IMR-90 (cell line): ENCODE results near the gene BAD. TPM values are rescaled to one million over a fixed set of nuclear protein-coding genes. Genes with fewer than 3 reads are reported as not detected.

Source experiments
- ATAC-seq: fragments of 200-7000 bp; cut with Tn5 transposase; 2 replicates; pipeline ENCODE4 v1.9.1; 2020; ENCODE audit warnings: low read depth, mild to moderate bottlenecking, moderate library complexity
- BruUV-seq: library from RNA; stranded (reverse); fragments of 400-500 nt; replicated peaks from 2 replicates; lab custom pipeline; 2021; lab: Mats Ljungman, UMichigan
- CTCF ChIA-PET: fragments of 300-600 bp; formaldehyde crosslinking; extraction: SDS; loops from one replicate; lab custom pipeline; 2021; ENCODE audit warnings: antibody characterized with exemption; lab: Yijun Ruan, JAX
- POLR2A ChIA-PET: fragments of 300-600 bp; sonication (Branson Sonifier 250); formaldehyde crosslinking; loops from one replicate; lab custom pipeline; 2022; ENCODE audit warnings: antibody characterized with exemption; ENCODE audit not compliant: unreplicated experiment; lab: Charles Lee
- DNase-seq: peaks from one replicate; pipeline ENCODE4 v3.0.0; 2013
- H2AFZ ChIP-seq: replicated peaks from 2 replicates; pipeline ENCODE3; 2013; ENCODE audit warnings: low read length, mild to moderate bottlenecking; ENCODE audit not compliant: poor library complexity
- H2AK5ac ChIP-seq: 2 replicates; pipeline ENCODE4 v1.6.1; 2013; ENCODE audit warnings: low read depth, low read length, inconsistent platforms
- H2AK9ac ChIP-seq: replicated peaks from 2 replicates; pipeline ENCODE3; 2013; ENCODE audit warnings: mild to moderate bottlenecking, low read depth, low read length, moderate library complexity; ENCODE audit not compliant: poor library complexity
- H2BK120ac ChIP-seq: 2 replicates; pipeline ENCODE4 v1.6.1; 2013; ENCODE audit warnings: low read depth, low read length, inconsistent platforms
- H2BK15ac ChIP-seq: 3 replicates; pipeline ENCODE4 v1.6.1; 2013; ENCODE audit warnings: low read depth, low read length, inconsistent platforms
- H2BK20ac ChIP-seq: 2 replicates; pipeline ENCODE4 v1.6.1; 2013; ENCODE audit warnings: low read depth, mild to moderate bottlenecking, inconsistent platforms, low read length, moderate library complexity
- H2BK5ac ChIP-seq: 2 replicates; pipeline ENCODE4 v1.6.1; 2013; ENCODE audit warnings: mild to moderate bottlenecking, low read depth, low read length, inconsistent platforms; ENCODE audit not compliant: poor library complexity, severe bottlenecking
- H3K14ac ChIP-seq: replicated peaks from 2 replicates; pipeline ENCODE4 v1.6.1; 2013; ENCODE audit warnings: low read depth, low read length, inconsistent platforms
- H3K18ac ChIP-seq: 2 replicates; pipeline ENCODE4 v1.6.1; 2013; ENCODE audit warnings: low read depth, low read length, control low read depth
- H3K23ac ChIP-seq: 2 replicates; pipeline ENCODE4 v1.6.1; 2013; ENCODE audit warnings: low read depth, low read length, inconsistent platforms
- H3K27ac ChIP-seq: 2 replicates; pipeline ENCODE4 v1.5.1; 2013; ENCODE audit warnings: mild to moderate bottlenecking, control low read depth, low read length; ENCODE audit not compliant: insufficient read depth
- H3K27me3 ChIP-seq: 2 replicates; pipeline ENCODE4 v1.6.1; 2013; ENCODE audit warnings: low read length; ENCODE audit not compliant: control insufficient read depth, insufficient read depth
- H3K36me3 ChIP-seq: 2 replicates; pipeline ENCODE4 v1.6.1; 2013; ENCODE audit warnings: low read length, mixed read lengths; ENCODE audit not compliant: control insufficient read depth, insufficient read depth
- H3K4ac ChIP-seq: 2 replicates; pipeline ENCODE4 v1.6.1; 2013; ENCODE audit warnings: low read depth, low read length, inconsistent platforms
- H3K4me1 ChIP-seq: 2 replicates; pipeline ENCODE4 v1.6.1; 2013; ENCODE audit warnings: low read length, mixed read lengths; ENCODE audit not compliant: control insufficient read depth, insufficient read depth
- H3K4me2 ChIP-seq: 2 replicates; pipeline ENCODE4 v1.6.1; 2013; ENCODE audit warnings: low read depth, mild to moderate bottlenecking, control low read depth, low read length, moderate library complexity
- H3K4me3 ChIP-seq: 2 replicates; pipeline ENCODE4 v1.5.1; 2013; ENCODE audit warnings: low read depth, mild to moderate bottlenecking, control low read depth, low read length, moderate library complexity; ENCODE audit not compliant: insufficient read depth
- H3K56ac ChIP-seq: 2 replicates; pipeline ENCODE4 v1.6.1; 2013; ENCODE audit warnings: low read length, inconsistent platforms; ENCODE audit not compliant: insufficient read depth; ENCODE audit errors: extremely low read depth
- H3K79me1 ChIP-seq, 2 experiments: 2 replicates each; pipeline ENCODE4 v1.6.1; 2013; ENCODE audit warnings: low read length in 2 of 2, inconsistent platforms in 1 of 2, low read depth in 1 of 2
- H3K9ac ChIP-seq: 2 replicates; pipeline ENCODE4 v1.6.1; 2013; ENCODE audit warnings: low read depth, low read length, control low read depth
- H3K9me1 ChIP-seq: 2 replicates; pipeline ENCODE4 v1.6.1; 2013; ENCODE audit warnings: low read length, inconsistent platforms; ENCODE audit not compliant: insufficient read depth
- H3K9me3 ChIP-seq: 2 replicates; pipeline ENCODE4 v1.6.1; 2013; ENCODE audit warnings: low read length; ENCODE audit not compliant: control insufficient read depth, insufficient read depth
- H4K20me1 ChIP-seq: 2 replicates; pipeline ENCODE4 v1.6.1; 2013; ENCODE audit warnings: low read length, inconsistent platforms; ENCODE audit not compliant: insufficient read depth
- H4K5ac ChIP-seq: 2 replicates; pipeline ENCODE4 v1.6.1; 2013; ENCODE audit warnings: mild to moderate bottlenecking, low read depth, low read length, control low read depth
- H4K8ac ChIP-seq, 2 experiments: 2 replicates each; pipeline ENCODE4 v1.6.1; 2013; ENCODE audit warnings: low read depth in 2 of 2, low read length in 2 of 2, control low read depth in 1 of 2, inconsistent platforms in 1 of 2
- H4K91ac ChIP-seq: 2 replicates; pipeline ENCODE4 v1.6.1; 2013; ENCODE audit warnings: low read depth, low read length, inconsistent platforms; ENCODE audit not compliant: insufficient read depth
- BHLHE40 ChIP-seq: fragments of 150-350 bp; IDR thresholded peaks from 2 replicates; pipeline ENCODE4 v1.6.1; 2016; ENCODE audit warnings: mild to moderate bottlenecking, low read depth, low read length
- CEBPB ChIP-seq: IDR thresholded peaks from 2 replicates; pipeline ENCODE4 v1.6.1; 2012; ENCODE audit warnings: low read depth, low read length, improper control_type of control experiment
- CHD1 ChIP-seq: IDR thresholded peaks from 2 replicates; pipeline ENCODE4 v1.6.1; 2012; ENCODE audit warnings: low read depth, low read length, improper control_type of control experiment
- FOS ChIP-seq: fragments of 150-350 bp; IDR thresholded peaks from 2 replicates; pipeline ENCODE4 v1.6.1; 2016; ENCODE audit warnings: low read depth, low read length
- MAFK ChIP-seq: IDR thresholded peaks from 2 replicates; pipeline ENCODE4 v1.6.1; 2012; ENCODE audit warnings: low read depth, low read length, improper control_type of control experiment
- MAZ ChIP-seq: IDR thresholded peaks from 2 replicates; pipeline ENCODE4 v1.6.1; 2012; ENCODE audit warnings: low read depth, mild to moderate bottlenecking, low read length, improper control_type of control experiment, moderate library complexity, borderline replicate concordance
- MXI1 ChIP-seq: IDR thresholded peaks from 2 replicates; pipeline ENCODE4 v1.6.1; 2012; ENCODE audit warnings: low read depth, mild to moderate bottlenecking, low read length, moderate library complexity, borderline replicate concordance
- NFE2L2 ChIP-seq: fragments of 150-350 bp; IDR thresholded peaks from 2 replicates; pipeline ENCODE4 v1.6.1; 2016; ENCODE audit warnings: low read depth, mild to moderate bottlenecking, low read length
- POLR2A ChIP-seq: IDR thresholded peaks from 2 replicates; pipeline ENCODE4 v1.6.1; 2012; ENCODE audit warnings: mild to moderate bottlenecking, low read depth, low read length
- RAD21 ChIP-seq: IDR thresholded peaks from 2 replicates; pipeline ENCODE4 v1.6.1; 2012; ENCODE audit warnings: low read length, improper control_type of control experiment
- RCOR1 ChIP-seq: IDR thresholded peaks from 2 replicates; pipeline ENCODE4 v1.6.1; 2012; ENCODE audit warnings: mild to moderate bottlenecking, low read length, improper control_type of control experiment; ENCODE audit not compliant: insufficient replicate concordance
- RFX5 ChIP-seq: IDR thresholded peaks from 2 replicates; pipeline ENCODE4 v1.8.0; 2012; ENCODE audit warnings: low read depth, mild to moderate bottlenecking, low read length, moderate library complexity
- SMC3 ChIP-seq: fragments of 150-350 bp; IDR thresholded peaks from 2 replicates; pipeline ENCODE4 v1.6.1; 2016; ENCODE audit warnings: low read depth, mild to moderate bottlenecking, antibody characterized with exemption, low read length, moderate library complexity
- WGBS, 2 experiments: methylation state at CpG; one replicate each; pipeline versions ENCODE4 v1.1.5 to v1.1.7; 2013; ENCODE audit warnings: missing lambda C conversion rate in 2 of 2; ENCODE audit not compliant: insufficient read length in 1 of 2; ENCODE audit errors: extremely low coverage in 2 of 2; 5-methylcytosine and 5-hydroxymethylcytosine counted together
- dilution Hi-C: fragments of 300-500 bp; cut with HindIII; formaldehyde crosslinking; loops from one replicate; pipeline ENCODE4 v1.14.3; 2018; ENCODE audit warnings: low sequenced_read_pairs; ENCODE audit not compliant: unreplicated experiment
- in situ Hi-C: fragments of 300-500 bp; cut with MboI; formaldehyde crosslinking; loops from 3 replicates; pipeline ENCODE4 v1.14.3; 2019; ENCODE audit warnings: low sequenced_read_pairs, inconsistent platforms, mixed read lengths
- intact Hi-C: fragments of 100-400 bp; cut with micrococcal nuclease; formaldehyde crosslinking; loops from 2 replicates; pipeline ENCODE4 v1.10.0; 2022
- polyA plus RNA-seq, 3 experiments: library from polyadenylated mRNA; depleted of rRNA; stranded (reverse); fragments of >200 nt; gene quantifications; 2 replicates each; pipeline ENCODE4 v1.2.3, GENCODE V29; 2012; ENCODE audit warnings: low replicate concordance in 1 of 3
- total RNA-seq: library from RNA; depleted of rRNA; stranded (reverse); fragments of >200 nt; gene quantifications from 2 replicates; pipeline ENCODE4 v1.2.3, GENCODE V29; 2012
- TF ChIP-seq, protein P1 (sequence below): fragments of 150-350 bp; IDR thresholded peaks from 2 replicates; pipeline ENCODE4 v1.6.1; 2016; ENCODE audit warnings: low read depth, mild to moderate bottlenecking, low read length, moderate library complexity, borderline replicate concordance
- TF ChIP-seq, protein P2 (sequence below): fragments of 150-350 bp; IDR thresholded peaks from 2 replicates; pipeline ENCODE4 v1.6.1; 2017; ENCODE audit warnings: mild to moderate bottlenecking, antibody characterized with exemption, low read length, low read depth
- TF ChIP-seq, protein P3 (sequence below): conservative IDR thresholded peaks from 2 replicates; pipeline ENCODE4 v1.5.1; 2012; ENCODE audit warnings: mild to moderate bottlenecking, low read depth, low read length, improper control_type of control experiment

BAD gene
- total and polyA plus RNA-seq, 2 of the 4 experiments (the other 2 are of a cell fraction), result 30.3 to 68.0 TPM

DNA sequence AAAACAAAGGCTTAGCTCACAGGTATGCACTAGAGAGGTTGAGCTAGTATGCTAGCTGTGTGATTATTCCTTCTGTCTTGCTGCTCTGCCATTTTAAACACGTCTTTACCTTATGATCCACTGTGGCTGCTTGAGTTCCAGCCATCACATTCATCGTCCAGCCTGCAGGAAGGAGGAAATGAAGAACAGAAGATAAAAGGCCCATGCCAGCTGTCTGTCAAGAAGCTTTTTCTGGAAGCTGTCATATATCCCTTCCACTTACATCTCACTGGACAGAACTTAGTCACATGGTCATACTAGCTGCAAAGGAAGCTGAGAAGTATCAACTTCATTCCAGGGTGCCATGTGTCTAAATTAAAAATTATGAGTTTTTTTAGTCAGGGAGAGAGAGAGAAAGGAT lies 42.9 kb upstream of the BAD start:
- no TSS peak for BruUV-seq
- no peaks in the 10 kb centered on the region; the same call in 1 of the 2 replicates for H3K27me3 ChIP-seq
- H2AK9ac ChIP-seq, result no peak overlapping the region
- H2BK20ac ChIP-seq, result no peak overlapping the region
- H3K9ac ChIP-seq, result no peak overlapping the region
- H3K4ac ChIP-seq, result no peak overlapping the region
- ATAC-seq (no peak), DNase-seq (no peak)
- no peak overlapping the region for H3K4me2 ChIP-seq
- no peak overlapping the region for H3K14ac ChIP-seq
- no peak overlapping the region for H2AFZ ChIP-seq
- H3K4me1 ChIP-seq, result peaks cover 11% of the 10 kb centered on the region
- intact Hi-C loops, result no loop called here
- no peak overlapping the region for H2BK5ac ChIP-seq
- POLR2A ChIA-PET, result no interaction called here
- H2BK120ac ChIP-seq, result no peak overlapping the region
- H3K4me3 ChIP-seq, result no peak overlapping the region
- no peak overlapping the region for H4K91ac ChIP-seq
- H3K23ac ChIP-seq, result no peak overlapping the region
- peaks cover 8% of the 10 kb centered on the region for H3K9me1 ChIP-seq
- no peak overlapping the region for H2AK5ac ChIP-seq
- H3K18ac ChIP-seq, result no peak overlapping the region
- CTCF ChIA-PET, result no interaction called here
- TF ChIP-seq SMC3 (no peak), MAZ (no peak), NFE2L2 (no peak), FOS (no peak), RAD21 (no peak), MAFK (no peak), MXI1 (no peak), CEBPB (no peak), CHD1 (no peak), POLR2A (no peak), RCOR1 (no peak), BHLHE40 (no peak), RFX5 (no peak)
- TF ChIP-seq, protein P1, sequence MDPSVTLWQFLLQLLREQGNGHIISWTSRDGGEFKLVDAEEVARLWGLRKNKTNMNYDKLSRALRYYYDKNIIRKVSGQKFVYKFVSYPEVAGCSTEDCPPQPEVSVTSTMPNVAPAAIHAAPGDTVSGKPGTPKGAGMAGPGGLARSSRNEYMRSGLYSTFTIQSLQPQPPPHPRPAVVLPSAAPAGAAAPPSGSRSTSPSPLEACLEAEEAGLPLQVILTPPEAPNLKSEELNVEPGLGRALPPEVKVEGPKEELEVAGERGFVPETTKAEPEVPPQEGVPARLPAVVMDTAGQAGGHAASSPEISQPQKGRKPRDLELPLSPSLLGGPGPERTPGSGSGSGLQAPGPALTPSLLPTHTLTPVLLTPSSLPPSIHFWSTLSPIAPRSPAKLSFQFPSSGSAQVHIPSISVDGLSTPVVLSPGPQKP, result no peak
- TF ChIP-seq, protein P2, sequence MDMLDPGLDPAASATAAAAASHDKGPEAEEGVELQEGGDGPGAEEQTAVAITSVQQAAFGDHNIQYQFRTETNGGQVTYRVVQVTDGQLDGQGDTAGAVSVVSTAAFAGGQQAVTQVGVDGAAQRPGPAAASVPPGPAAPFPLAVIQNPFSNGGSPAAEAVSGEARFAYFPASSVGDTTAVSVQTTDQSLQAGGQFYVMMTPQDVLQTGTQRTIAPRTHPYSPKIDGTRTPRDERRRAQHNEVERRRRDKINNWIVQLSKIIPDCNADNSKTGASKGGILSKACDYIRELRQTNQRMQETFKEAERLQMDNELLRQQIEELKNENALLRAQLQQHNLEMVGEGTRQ, result no peak
- TF ChIP-seq, protein P3, sequence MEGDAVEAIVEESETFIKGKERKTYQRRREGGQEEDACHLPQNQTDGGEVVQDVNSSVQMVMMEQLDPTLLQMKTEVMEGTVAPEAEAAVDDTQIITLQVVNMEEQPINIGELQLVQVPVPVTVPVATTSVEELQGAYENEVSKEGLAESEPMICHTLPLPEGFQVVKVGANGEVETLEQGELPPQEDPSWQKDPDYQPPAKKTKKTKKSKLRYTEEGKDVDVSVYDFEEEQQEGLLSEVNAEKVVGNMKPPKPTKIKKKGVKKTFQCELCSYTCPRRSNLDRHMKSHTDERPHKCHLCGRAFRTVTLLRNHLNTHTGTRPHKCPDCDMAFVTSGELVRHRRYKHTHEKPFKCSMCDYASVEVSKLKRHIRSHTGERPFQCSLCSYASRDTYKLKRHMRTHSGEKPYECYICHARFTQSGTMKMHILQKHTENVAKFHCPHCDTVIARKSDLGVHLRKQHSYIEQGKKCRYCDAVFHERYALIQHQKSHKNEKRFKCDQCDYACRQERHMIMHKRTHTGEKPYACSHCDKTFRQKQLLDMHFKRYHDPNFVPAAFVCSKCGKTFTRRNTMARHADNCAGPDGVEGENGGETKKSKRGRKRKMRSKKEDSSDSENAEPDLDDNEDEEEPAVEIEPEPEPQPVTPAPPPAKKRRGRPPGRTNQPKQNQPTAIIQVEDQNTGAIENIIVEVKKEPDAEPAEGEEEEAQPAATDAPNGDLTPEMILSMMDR, result no peak
- no peak overlapping the region for H3K27ac ChIP-seq
- no peak overlapping the region for H3K56ac ChIP-seq
- H3K36me3 ChIP-seq, result peaks cover 8% of the 10 kb centered on the region; the same call in 1 of the 2 replicates
- dilution Hi-C loops, result no loop called here
- no CpG with 5 or more reads among the region's 2 CpGs for WGBS, 2 experiments
- H3K9me3 ChIP-seq, result 0 out of 2 replicates have a peak, but pooled peaks cover 2% of the 10 kb centered on the region
- H3K79me1 ChIP-seq, result no peaks in the 10 kb centered on the region
- H4K20me1 ChIP-seq, result no peaks in the 10 kb centered on the region
- H4K8ac ChIP-seq, result no peak overlapping the region
- no peak overlapping the region for H4K5ac ChIP-seq
- in situ Hi-C loops, result no loop called here
- no peak overlapping the region for H2BK15ac ChIP-seq
